ENCODE measurements around the gene CLEC12A. TPM values are rescaled to one million over a fixed set of nuclear protein-coding genes. Genes with fewer than 3 reads are reported as not detected.

Gene CLEC12A
- total RNA-seq, 1 donor from 2014 or later: not detected

- DNase-seq (ENCODE audit: low read depth): peak; percentile 7
Measured at GRCh38 chr12:10033783-10034545, 62.8 kb downstream of the CLEC12A start.

Other genes with a start within 250 kb of the CLEC12A start
- gene CLECL1, start 238.3 kb upstream of the CLEC12A start, total RNA-seq: not detected in 2 replicates
- not detected in 2 replicates for gene CD69, start 210.5 kb upstream of the CLEC12A start, total RNA-seq
- gene KLRF1, start 143.9 kb upstream of the CLEC12A start, total RNA-seq: not detected in 2 replicates
- gene CLEC2B, start 102.1 kb upstream of the CLEC12A start, total RNA-seq: 8.9 and 15.2 TPM in 2 replicates
- gene KLRF2, start 89.9 kb upstream of the CLEC12A start, total RNA-seq: not detected in 2 replicates
- not detected in 2 replicates for gene CLEC2A, start 39.0 kb upstream of the CLEC12A start, total RNA-seq
- not detected in 2 replicates for gene CLEC1B, start 27.7 kb downstream of the CLEC12A start, total RNA-seq
- gene CLEC12B, start 39.2 kb downstream of the CLEC12A start, total RNA-seq: not detected in 2 replicates
- not detected in 2 replicates for gene CLEC9A, start 59.3 kb downstream of the CLEC12A start, total RNA-seq
- gene CLEC1A, start 127.6 kb downstream of the CLEC12A start, total RNA-seq: not detected in 2 replicates
- gene CLEC7A, start 158.8 kb downstream of the CLEC12A start, total RNA-seq: not detected in 2 replicates
- not detected in 2 replicates for gene OLR1, start 200.7 kb downstream of the CLEC12A start, total RNA-seq
- not detected in 2 replicates for gene TMEM52B, start 207.6 kb downstream of the CLEC12A start, total RNA-seq
- 52.6 and 61.1 TPM in 2 replicates for gene GABARAPL1, start 241.5 kb downstream of the CLEC12A start, total RNA-seq